GM19395 (cell line): ENCODE measurements around the gene ZNF496.
"Not testable (repeated sequence)": the region's sequence is repeated elsewhere in the genome, so short reads cannot be mapped to it uniquely, and the experiment has no call there.

ENCODE experiments used
- ATAC-seq: cut with Tn5 transposase; IDR thresholded peaks from one replicate; pipeline ENCODE4 v1.9.1; 2021; ENCODE audit warnings: mild to moderate bottlenecking, moderate library complexity; ENCODE audit not compliant: unreplicated experiment

ZNF496 gene

GRCh38 chr1:247295746-247296145 is 35.9 kb downstream of the ZNF496 start:
- no peak for ATAC-seq

- ATAC-seq, result no peak
Measured at GRCh38 chr1:247295274-247295684, 36.4 kb downstream of the ZNF496 start.

- no peak for ATAC-seq
Measured at GRCh38 chr1:247294282-247294681, 37.4 kb downstream of the ZNF496 start.

DNA sequence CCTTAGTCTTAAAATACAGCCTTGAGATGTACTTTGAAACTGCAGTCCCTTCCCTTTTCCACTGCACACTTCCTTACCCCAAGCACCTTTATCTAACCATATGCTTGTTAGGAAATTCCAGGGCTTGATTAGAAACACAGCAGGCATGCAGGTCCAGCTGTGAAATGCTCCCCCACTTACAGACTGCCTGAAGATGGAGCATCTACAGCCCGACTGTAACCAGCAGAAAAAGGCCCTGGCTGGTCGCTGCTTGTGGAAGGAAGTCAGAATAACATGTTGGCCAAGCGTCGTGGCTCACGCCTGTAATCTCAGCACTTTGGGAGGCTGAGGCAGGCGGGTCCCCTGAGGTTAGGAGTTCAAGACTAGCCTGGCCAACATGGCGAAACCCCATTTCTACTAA is 38.6 kb downstream of the ZNF496 start:
- ATAC-seq, result no peak

- ATAC-seq, result no peak
Measured at GRCh38 chr1:247291833-247292561, 39.7 kb downstream of the ZNF496 start.

GRCh38 chr1:247291161-247291560 is 40.5 kb downstream of the ZNF496 start:
- ATAC-seq, result no peak

- no peak for ATAC-seq
Measured at GRCh38 chr1:247290576-247290975, 41.1 kb downstream of the ZNF496 start.

DNA sequence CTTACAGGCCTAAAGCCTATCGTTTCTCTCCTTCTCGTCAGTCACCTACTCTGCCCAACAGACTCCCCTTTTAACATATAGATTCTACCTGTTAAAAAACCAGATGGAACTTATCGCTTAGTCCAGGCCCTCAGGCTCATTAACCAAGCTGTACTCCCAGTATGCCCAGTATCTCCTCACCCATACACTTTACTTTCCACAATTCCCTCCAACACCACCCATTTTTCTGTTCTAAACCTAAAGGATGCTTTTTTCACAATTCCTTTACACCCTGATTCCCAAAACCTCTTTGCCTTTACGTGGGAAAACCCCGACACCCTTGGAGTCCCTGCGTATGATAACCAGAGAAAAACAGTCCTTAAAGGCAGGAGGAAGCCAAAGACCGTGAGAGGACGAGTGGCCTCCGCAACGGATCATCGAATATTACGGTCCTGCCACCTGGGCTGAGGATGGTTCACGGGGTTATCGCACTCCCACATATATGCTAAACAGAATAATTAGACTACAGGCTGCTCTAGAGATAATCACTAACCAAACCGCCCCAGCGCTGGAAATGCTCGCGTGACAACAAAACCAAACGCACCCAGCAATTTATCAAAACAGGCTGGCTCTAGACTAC is 42.3 kb downstream of the ZNF496 start:
- ATAC-seq, result not testable (repeated sequence)

GRCh38 chr1:247288341-247288740 is 43.3 kb downstream of the ZNF496 start:
- no peak for ATAC-seq

- no peak for ATAC-seq
Measured at GRCh38 chr1:247287460-247287859, 44.2 kb downstream of the ZNF496 start.

DNA sequence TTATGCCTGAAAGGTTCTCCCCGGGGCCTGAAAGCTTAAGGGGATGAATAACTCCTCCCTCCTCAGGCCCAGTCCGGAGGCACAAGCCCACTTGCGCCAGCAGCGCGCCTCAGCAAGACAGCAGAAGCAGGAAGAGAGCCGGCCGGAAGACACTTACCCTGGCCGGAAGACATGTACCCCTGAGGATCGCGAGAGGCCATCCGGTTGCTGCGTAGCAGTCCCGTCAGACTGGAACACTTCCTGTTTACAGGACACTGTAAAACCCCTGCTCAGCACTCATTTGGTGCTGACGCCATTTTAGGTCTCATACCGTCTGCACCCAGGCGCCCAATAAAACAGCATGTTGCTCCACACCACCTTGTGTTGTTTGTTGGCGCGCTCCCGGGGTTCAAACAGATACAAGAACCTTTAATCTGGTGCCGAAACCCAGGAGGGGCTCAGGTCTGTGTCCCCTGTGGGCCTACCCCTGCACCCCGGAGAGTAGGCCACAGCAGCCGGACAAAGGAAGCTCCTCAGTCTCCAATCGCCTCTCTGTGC is 45.5 kb downstream of the ZNF496 start:
- no peak for ATAC-seq

- ATAC-seq, result no peak
Measured at GRCh38 chr1:247281001-247281574, 50.6 kb downstream of the ZNF496 start.

GRCh38 chr1:247277191-247277590 is 54.5 kb downstream of the ZNF496 start:
- ATAC-seq, result no peak

GRCh38 chr1:247274605-247275256 is 56.9 kb downstream of the ZNF496 start:
- ATAC-seq, result no peak

DNA sequence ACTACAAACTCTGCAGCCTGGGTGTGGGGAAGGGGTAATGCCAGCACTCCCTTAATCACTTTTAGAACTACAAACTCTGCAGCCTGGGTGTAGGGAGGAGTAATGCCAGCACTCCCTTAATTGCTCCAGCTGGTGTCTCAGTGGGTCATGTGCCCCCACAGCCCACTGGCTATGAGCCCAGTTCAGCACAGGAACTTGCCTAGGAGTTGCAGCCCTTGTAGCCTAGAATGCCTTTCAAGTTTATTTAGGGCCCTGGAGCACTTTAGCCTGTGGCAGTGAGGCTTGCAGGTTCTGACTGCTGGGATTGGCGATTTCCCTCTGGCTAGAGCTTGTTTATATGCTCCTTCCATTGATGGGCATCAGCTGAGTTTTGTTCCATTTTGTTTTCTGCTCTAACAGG is 58.7 kb downstream of the ZNF496 start:
- ATAC-seq, result no peak

DNA sequence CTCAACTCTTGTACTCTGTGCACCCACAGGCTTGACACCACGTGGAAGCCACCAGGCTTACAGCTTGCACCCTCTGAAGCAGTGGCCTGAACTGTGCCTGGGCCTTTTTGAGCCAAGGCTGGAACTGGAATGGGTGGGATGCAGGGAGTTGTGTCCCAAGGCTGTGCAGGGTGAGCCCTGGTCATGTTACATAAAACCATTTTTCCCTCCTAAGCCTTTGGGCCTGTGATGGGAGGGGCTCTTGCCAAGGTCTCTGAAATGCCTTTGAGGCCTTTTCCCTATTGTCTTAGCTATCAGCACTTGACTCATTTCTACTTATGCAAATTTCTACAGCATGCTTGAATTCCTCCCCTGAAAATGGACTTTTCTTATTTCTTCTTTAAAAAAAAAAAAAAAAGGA is 61.7 kb downstream of the ZNF496 start:
- no peak for ATAC-seq

DNA sequence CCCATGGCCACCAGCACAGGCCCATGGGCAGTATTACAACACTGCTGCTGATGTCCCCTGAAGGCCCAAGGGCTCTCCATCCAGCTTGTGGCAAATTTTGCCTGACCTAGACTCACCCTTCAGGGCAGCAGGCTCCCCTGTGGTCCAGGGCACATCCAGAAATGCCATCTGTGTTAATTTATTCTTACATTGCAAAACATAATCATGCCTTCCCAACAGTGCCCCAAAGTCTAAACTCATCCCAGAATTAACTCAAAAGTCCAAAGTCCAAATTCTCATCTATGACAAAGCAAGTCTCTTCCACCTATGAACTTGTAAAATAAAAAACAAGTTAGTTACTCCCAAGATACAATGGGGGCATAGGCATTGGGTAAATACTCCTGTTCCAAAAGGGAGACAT is 62.5 kb downstream of the ZNF496 start:
- ATAC-seq, result no peak

GRCh38 chr1:247268390-247269045 is 63.1 kb downstream of the ZNF496 start:
- ATAC-seq, result no peak

GRCh38 chr1:247266053-247266452 is 65.6 kb downstream of the ZNF496 start:
- ATAC-seq, result no peak

- not testable (repeated sequence) for ATAC-seq
Measured at GRCh38 chr1:247255772-247256171, 75.9 kb downstream of the ZNF496 start, which contains the start of gene VN1R5. Gene VN1R5 (plus strand): TSS chr1:247256072.

DNA sequence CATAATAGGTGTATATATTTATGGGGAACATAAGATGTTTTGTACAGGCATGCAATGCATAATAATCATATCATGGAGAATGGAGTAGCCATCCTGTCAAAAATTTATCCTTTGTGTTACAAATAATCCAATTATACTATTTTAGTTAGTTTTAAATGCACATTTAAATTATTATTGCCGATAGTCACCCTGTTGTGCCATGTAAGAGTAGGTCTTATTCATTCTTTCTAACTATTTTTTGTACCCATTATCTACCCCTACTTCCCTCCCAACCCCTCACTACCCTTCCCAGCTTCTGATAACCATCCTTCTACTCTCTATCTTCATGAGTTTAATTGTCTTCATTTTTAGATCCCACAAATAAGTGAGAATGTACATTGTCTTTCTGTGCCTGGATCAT is 84.1 kb downstream of the ZNF496 start:
- no peak for ATAC-seq
